ENCODE results near the gene TNS1.

TNS1 gene

DNA sequence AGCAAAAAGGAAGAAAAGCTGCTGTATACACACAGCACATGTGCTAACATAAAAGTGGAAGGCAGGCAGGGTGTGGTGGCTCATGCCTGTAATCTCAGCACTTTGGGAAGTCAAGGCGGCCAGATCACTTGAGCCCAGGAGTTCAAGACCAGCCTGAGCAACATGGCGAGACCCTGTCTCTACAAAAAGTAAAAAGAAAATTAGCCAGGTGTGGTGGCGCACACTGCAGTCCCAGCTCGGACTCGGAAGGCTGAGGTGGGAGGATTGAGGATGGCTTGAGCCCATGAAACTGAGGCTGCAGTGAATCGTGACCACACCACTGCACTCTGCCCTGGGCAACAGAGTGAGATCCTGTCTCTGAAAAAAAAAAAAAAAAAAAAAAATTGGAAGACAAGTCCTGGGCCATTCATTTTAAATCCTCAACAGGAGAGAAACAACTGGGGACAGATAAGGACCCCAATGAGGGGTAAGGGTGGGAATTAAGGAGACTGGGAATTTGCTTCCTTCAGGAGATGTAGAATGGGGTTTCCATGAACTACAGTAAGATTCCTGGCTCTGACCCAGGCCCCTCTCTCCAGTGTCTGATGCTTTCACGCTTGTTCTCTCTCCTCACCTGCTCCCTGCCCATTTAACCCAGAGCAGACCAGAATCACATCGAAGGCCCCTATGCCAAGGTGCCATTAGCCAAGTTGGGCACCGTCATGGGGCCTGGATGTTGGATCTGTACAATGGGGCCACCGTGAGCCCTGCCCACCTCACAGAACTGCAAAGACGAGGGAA is 29.6 kb downstream of the TNS1 start:
- no peak overlapping the region for H3K4me3 ChIP-seq (ENCODE audit: low read length)
- no peak overlapping the region for H3K9ac ChIP-seq (ENCODE audit: low read depth, low read length)
- no peaks in the 10 kb centered on the region for H3K9me3 ChIP-seq (ENCODE audit: insufficient read depth, low read depth, low read length)
- no peaks in the 10 kb centered on the region for H3K36me3 ChIP-seq (ENCODE audit: insufficient read depth, low read length)
- WGBS, result 97% methylated on average over 11 of the region's 11 CpGs
- peaks cover 19% of the 10 kb centered on the region for H3K27me3 ChIP-seq (ENCODE audit: insufficient read depth, low read length)
- H3K27ac ChIP-seq (ENCODE audit: low read depth, low read length), result no peak overlapping the region
- H3K4me1 ChIP-seq (ENCODE audit: insufficient read depth, low read length), result no peaks in the 10 kb centered on the region

DNA sequence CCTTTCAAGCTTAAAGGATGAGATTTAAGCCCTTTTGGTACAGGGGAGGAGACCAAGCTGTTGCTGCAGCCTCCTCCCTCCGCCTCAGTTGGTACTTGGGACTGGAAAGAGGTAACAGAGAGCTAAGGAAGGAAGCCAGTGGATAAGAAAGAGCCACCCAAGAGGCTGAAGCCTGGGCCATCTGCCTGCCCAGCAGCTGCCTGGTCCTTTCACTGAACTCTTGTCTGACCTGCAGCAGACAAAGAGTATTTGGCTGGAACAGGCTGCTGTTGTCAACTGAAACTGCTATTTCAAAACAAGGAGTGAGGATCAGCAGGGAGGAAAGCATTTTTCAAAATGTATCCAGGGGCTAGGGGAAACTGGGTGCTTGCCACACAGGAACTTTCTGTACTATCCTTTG is 30.3 kb downstream of the TNS1 start:
- WGBS, result 94% methylated on average over 1 of the region's 1 CpG
- Histone ChIP-seq H3K36me3 (ENCODE audit: insufficient read depth, low read length) (no peaks in the 10 kb centered on the region), H3K9ac (ENCODE audit: low read depth, low read length) (no peak overlapping the region), H3K27me3 (ENCODE audit: insufficient read depth, low read length) (peaks cover 12% of the 10 kb centered on the region), H3K27ac (ENCODE audit: low read depth, low read length) (no peak overlapping the region), H3K9me3 (ENCODE audit: insufficient read depth, low read depth, low read length) (no peaks in the 10 kb centered on the region), H3K4me3 (ENCODE audit: low read length) (no peak overlapping the region), H3K4me1 (ENCODE audit: insufficient read depth, low read length) (no peaks in the 10 kb centered on the region)

DNA sequence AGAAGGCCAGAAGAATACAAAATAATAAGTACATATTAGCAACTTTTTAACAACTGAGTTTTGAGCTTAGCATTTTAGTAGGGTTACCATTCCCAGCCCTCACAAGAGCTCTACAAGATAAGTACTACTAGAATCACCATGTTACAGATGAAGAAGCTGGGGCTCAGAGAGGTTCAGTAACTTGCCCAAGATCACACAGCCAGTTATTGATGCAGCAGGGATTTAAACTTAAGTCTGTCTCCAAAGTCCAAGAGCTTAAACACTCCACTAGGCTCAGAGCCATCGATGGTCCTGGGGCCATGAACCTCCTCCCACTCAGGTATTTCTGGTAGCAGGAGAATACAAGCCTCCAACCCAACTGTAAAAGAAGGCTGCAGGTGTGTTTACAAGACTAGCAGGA is 30.8 kb downstream of the TNS1 start:
- WGBS, result 90% methylated on average over 1 of the region's 1 CpG

GRCh38 chr2:217971166-217971565 is 31.6 kb downstream of the TNS1 start:
- 90% methylated on average over 5 of the region's 5 CpGs for WGBS
- Histone ChIP-seq H3K9me3 (ENCODE audit: insufficient read depth, low read depth, low read length) (no peaks in the 10 kb centered on the region), H3K4me3 (ENCODE audit: low read length) (no peak overlapping the region), H3K27ac (ENCODE audit: low read depth, low read length) (no peak overlapping the region), H3K9ac (ENCODE audit: low read depth, low read length) (no peak overlapping the region), H3K36me3 (ENCODE audit: insufficient read depth, low read length) (no peaks in the 10 kb centered on the region), H3K4me1 (ENCODE audit: insufficient read depth, low read length) (no peaks in the 10 kb centered on the region), H3K27me3 (ENCODE audit: insufficient read depth, low read length) (no peaks in the 10 kb centered on the region; the same call in 1 of the 2 replicates)

More for the DNA sequence above, 30.8 kb downstream of the TNS1 start:
- H3K27me3 ChIP-seq (ENCODE audit: insufficient read depth, low read length), result peaks cover 7% of the 10 kb centered on the region
- H3K27ac ChIP-seq (ENCODE audit: low read depth, low read length), result no peak overlapping the region
- no peak overlapping the region for H3K9ac ChIP-seq (ENCODE audit: low read depth, low read length)
- H3K4me1 ChIP-seq (ENCODE audit: insufficient read depth, low read length), result no peaks in the 10 kb centered on the region
- no peaks in the 10 kb centered on the region for H3K9me3 ChIP-seq (ENCODE audit: insufficient read depth, low read depth, low read length)
- H3K4me3 ChIP-seq (ENCODE audit: low read length), result no peak overlapping the region
- no peaks in the 10 kb centered on the region for H3K36me3 ChIP-seq (ENCODE audit: insufficient read depth, low read length)

- Histone ChIP-seq H3K9me3 (ENCODE audit: insufficient read depth, low read depth, low read length) (no peaks in the 10 kb centered on the region), H3K9ac (ENCODE audit: low read depth, low read length) (no peak overlapping the region), H3K27me3 (ENCODE audit: insufficient read depth, low read length) (no peaks in the 10 kb centered on the region; the same call in 1 of the 2 replicates), H3K27ac (ENCODE audit: low read depth, low read length) (no peak overlapping the region), H3K4me3 (ENCODE audit: low read length) (no peak overlapping the region), H3K36me3 (ENCODE audit: insufficient read depth, low read length) (no peaks in the 10 kb centered on the region), H3K4me1 (ENCODE audit: insufficient read depth, low read length) (peaks cover 2% of the 10 kb centered on the region; the same call in 1 of the 2 replicates)
These were observed 32.6 kb downstream of the TNS1 start for GRCh38 chr2:217970206-217970605.

DNA sequence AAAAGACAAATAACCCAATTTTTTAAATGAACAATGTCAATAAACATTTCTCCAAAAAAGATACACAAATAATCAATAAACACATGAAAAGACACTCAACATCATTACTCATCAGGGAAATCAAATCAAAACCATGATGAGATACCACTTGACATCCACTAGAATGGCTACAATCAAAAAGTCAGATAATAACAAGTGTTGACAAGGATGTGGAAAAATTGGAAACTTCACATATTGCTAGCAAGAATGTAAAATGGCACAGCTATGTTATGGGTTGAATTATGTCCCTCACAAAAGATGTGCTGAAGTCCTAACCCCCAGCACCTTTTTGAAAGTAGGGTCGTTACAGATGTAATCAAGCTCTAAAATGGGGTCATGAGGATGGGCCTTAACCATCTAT is 33.2 kb downstream of the TNS1 start:
- 92% methylated on average over 1 of the region's 1 CpG for WGBS

GRCh38 chr2:217968023-217968422 is 34.8 kb downstream of the TNS1 start:
- no peaks in the 10 kb centered on the region for H3K27me3 ChIP-seq (ENCODE audit: insufficient read depth, low read length)
- WGBS, result no CpG with 5 or more reads among the region's 1 CpG
- peaks cover 12% of the 10 kb centered on the region; the same call in 1 of the 2 replicates for H3K4me1 ChIP-seq (ENCODE audit: insufficient read depth, low read length)
- H3K9ac ChIP-seq (ENCODE audit: low read depth, low read length), result no peak overlapping the region
- H3K4me3 ChIP-seq (ENCODE audit: low read length), result no peak overlapping the region
- H3K27ac ChIP-seq (ENCODE audit: low read depth, low read length), result no peak overlapping the region
- H3K36me3 ChIP-seq (ENCODE audit: insufficient read depth, low read length), result no peaks in the 10 kb centered on the region
- no peaks in the 10 kb centered on the region for H3K9me3 ChIP-seq (ENCODE audit: insufficient read depth, low read depth, low read length)

More for the DNA sequence above, 33.2 kb downstream of the TNS1 start:
- H3K9ac ChIP-seq (ENCODE audit: low read depth, low read length), result no peak overlapping the region
- H3K4me3 ChIP-seq (ENCODE audit: low read length), result no peak overlapping the region
- H3K27me3 ChIP-seq (ENCODE audit: insufficient read depth, low read length), result no peaks in the 10 kb centered on the region
- no peaks in the 10 kb centered on the region for H3K36me3 ChIP-seq (ENCODE audit: insufficient read depth, low read length)
- peaks cover 8% of the 10 kb centered on the region; the same call in 1 of the 2 replicates for H3K4me1 ChIP-seq (ENCODE audit: insufficient read depth, low read length)
- H3K9me3 ChIP-seq (ENCODE audit: insufficient read depth, low read depth, low read length), result no peaks in the 10 kb centered on the region
- H3K27ac ChIP-seq (ENCODE audit: low read depth, low read length), result no peak overlapping the region

GRCh38 chr2:217966423-217967070 is 36.2 kb downstream of the TNS1 start:
- H3K9me3 ChIP-seq (ENCODE audit: insufficient read depth, low read depth, low read length), result no peaks in the 10 kb centered on the region
- H3K9ac ChIP-seq (ENCODE audit: low read depth, low read length), result no peak overlapping the region
- H3K27me3 ChIP-seq (ENCODE audit: insufficient read depth, low read length), result no peaks in the 10 kb centered on the region
- 92% methylated on average over 10 of the region's 10 CpGs for whole genome bisulfite sequencing
- H3K4me3 ChIP-seq (ENCODE audit: low read length), result no peak overlapping the region
- peaks cover 12% of the 10 kb centered on the region; the same call in 1 of the 2 replicates for H3K4me1 ChIP-seq (ENCODE audit: insufficient read depth, low read length)
- H3K27ac ChIP-seq (ENCODE audit: low read depth, low read length), result no peak overlapping the region
- H3K36me3 ChIP-seq (ENCODE audit: insufficient read depth, low read length), result no peaks in the 10 kb centered on the region

GRCh38 chr2:217964275-217965161 is 38.3 kb downstream of the TNS1 start:
- H3K4me1 ChIP-seq (ENCODE audit: insufficient read depth, low read length), result peaks cover 16% of the 10 kb centered on the region; the same call in 1 of the 2 replicates
- no peaks in the 10 kb centered on the region for H3K9me3 ChIP-seq (ENCODE audit: insufficient read depth, low read depth, low read length)
- H3K4me3 ChIP-seq (ENCODE audit: low read length), result no peak overlapping the region
- no peak overlapping the region for H3K27ac ChIP-seq (ENCODE audit: low read depth, low read length)
- no peak overlapping the region for H3K9ac ChIP-seq (ENCODE audit: low read depth, low read length)
- no peaks in the 10 kb centered on the region for H3K36me3 ChIP-seq (ENCODE audit: insufficient read depth, low read length)
- H3K27me3 ChIP-seq (ENCODE audit: insufficient read depth, low read length), result no peaks in the 10 kb centered on the region
- WGBS, result 78% methylated on average over 21 of the region's 21 CpGs

GRCh38 chr2:217960351-217960750 is 42.4 kb downstream of the TNS1 start:
- 88% methylated on average over 4 of the region's 4 CpGs for WGBS
- no peaks in the 10 kb centered on the region for H3K27me3 ChIP-seq (ENCODE audit: insufficient read depth, low read length)

GRCh38 chr2:217959723-217960122 is 43.1 kb downstream of the TNS1 start:
- H3K4me1 ChIP-seq (ENCODE audit: insufficient read depth, low read length), result peaks cover 11% of the 10 kb centered on the region; the same call in 1 of the 2 replicates
- no peak overlapping the region for H3K9ac ChIP-seq (ENCODE audit: low read depth, low read length)
- no peaks in the 10 kb centered on the region for H3K36me3 ChIP-seq (ENCODE audit: insufficient read depth, low read length)
- 41% methylated on average over 8 of the region's 8 CpGs for WGBS
- H3K27ac ChIP-seq (ENCODE audit: low read depth, low read length), result no peak overlapping the region
- no peaks in the 10 kb centered on the region for H3K27me3 ChIP-seq (ENCODE audit: insufficient read depth, low read length)
- H3K4me3 ChIP-seq (ENCODE audit: low read length), result no peak overlapping the region
- no peaks in the 10 kb centered on the region for H3K9me3 ChIP-seq (ENCODE audit: insufficient read depth, low read depth, low read length)

More at GRCh38 chr2:217960351-217960750, 42.4 kb downstream of the TNS1 start:
- H3K27ac ChIP-seq (ENCODE audit: low read depth, low read length), result no peak overlapping the region
- H3K4me3 ChIP-seq (ENCODE audit: low read length), result no peak overlapping the region
- H3K4me1 ChIP-seq (ENCODE audit: insufficient read depth, low read length), result peaks cover 18% of the 10 kb centered on the region; the same call in 1 of the 2 replicates
- H3K9ac ChIP-seq (ENCODE audit: low read depth, low read length), result no peak overlapping the region
- H3K9me3 ChIP-seq (ENCODE audit: insufficient read depth, low read depth, low read length), result no peaks in the 10 kb centered on the region
- H3K36me3 ChIP-seq (ENCODE audit: insufficient read depth, low read length), result no peaks in the 10 kb centered on the region
